ENCODE results near the gene TIGD2. TPM values are rescaled to one million over a fixed set of nuclear protein-coding genes. Genes with fewer than 3 reads are reported as not detected.

Gene TIGD2
- total and polyA plus RNA-seq, 2 of the 13 experiments (the other 11 are each of a cell fraction or from before 2014, with no cell fraction given): 3.1 to 15.5 TPM

GRCh38 chr4:89100853-89101252 lies 10.5 kb upstream of the TIGD2 start:
- H3K27ac ChIP-seq (ENCODE audit: extremely low read length, insufficient read depth, low read length): no peak overlapping the region
- no peak overlapping the region for H3K4me2 ChIP-seq (ENCODE audit: low read depth, low read length)
- no peak overlapping the region for H3K9ac ChIP-seq (ENCODE audit: insufficient read depth, low read depth, low read length)
- ATAC-seq (no peak), FAIRE-seq (no peak), DNase-seq (ENCODE audit: low spot score) (no peak)
- no peaks in the 10 kb centered on the region; a peak in 1 of 5 replicates for H3K27me3 ChIP-seq (ENCODE audit: control insufficient read depth in 1 of 2, insufficient read depth in 2 of 2, low read length in 2 of 2)
- in situ Hi-C loops (cut with HindIII; ENCODE audit: extremely low pct_ligation_motif_present, low pct_unique_long_range_greater_than_20kb): no loop called here
- H3K36me3 ChIP-seq (replicated peaks in 1 of 2; ENCODE audit: control insufficient read depth in 1 of 2, insufficient read depth in 2 of 2, low read length in 2 of 2): no peaks in the 10 kb centered on the region
- 4% methylated on average over 3 of the region's 3 CpGs for WGBS (ENCODE audit: low lambda C conversion rate)
- H3K79me2 ChIP-seq (ENCODE audit: insufficient read depth, low read length): no peaks in the 10 kb centered on the region
- H3K4me1 ChIP-seq (ENCODE audit: insufficient read depth, low read length): no peaks in the 10 kb centered on the region
- no peak for TF ChIP-seq ATF4 (CRISPR knock-in tag; IDR thresholded peaks at IDR 0.05)
- no peak for TF ChIP-seq PPARG (CRISPR knock-in tag; conservative IDR thresholded peaks at IDR 0.05)
- TF ChIP-seq U2AF1 (optimal IDR thresholded peaks at IDR 0.05; ENCODE audit: low read depth, low read length): no peak
- TF ChIP-seq KDM2A (CRISPR knock-in tag; IDR thresholded peaks at IDR 0.05; ENCODE audit: borderline replicate concordance, low read depth): no peak
- TF ChIP-seq ZMYM3 (CRISPR knock-in tag; IDR thresholded peaks at IDR 0.05): no peak
- no peak for TF ChIP-seq RBM39 (IDR thresholded peaks at IDR 0.05; ENCODE audit: low read depth, low read length, poor library complexity, severe bottlenecking)
- TF ChIP-seq, protein P1, sequence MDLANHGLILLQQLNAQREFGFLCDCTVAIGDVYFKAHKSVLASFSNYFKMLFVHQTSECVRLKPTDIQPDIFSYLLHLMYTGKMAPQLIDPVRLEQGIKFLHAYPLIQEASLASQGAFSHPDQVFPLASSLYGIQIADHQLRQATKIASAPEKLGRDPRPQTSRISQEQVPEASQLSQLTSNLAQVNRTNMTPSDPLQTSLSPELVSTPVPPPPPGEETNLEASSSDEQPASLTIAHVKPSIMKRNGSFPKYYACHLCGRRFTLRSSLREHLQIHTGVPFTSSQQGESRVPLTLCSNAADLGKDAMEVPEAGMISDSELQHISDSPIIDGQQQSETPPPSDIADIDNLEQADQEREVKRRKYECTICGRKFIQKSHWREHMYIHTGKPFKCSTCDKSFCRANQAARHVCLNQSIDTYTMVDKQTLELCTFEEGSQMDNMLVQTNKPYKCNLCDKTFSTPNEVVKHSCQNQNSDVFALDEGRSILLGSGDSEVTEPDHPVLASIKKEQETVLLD (CRISPR knock-in tag; IDR thresholded peaks at IDR 0.05; ENCODE audit: low read depth): no peak
- TF ChIP-seq, protein P2, sequence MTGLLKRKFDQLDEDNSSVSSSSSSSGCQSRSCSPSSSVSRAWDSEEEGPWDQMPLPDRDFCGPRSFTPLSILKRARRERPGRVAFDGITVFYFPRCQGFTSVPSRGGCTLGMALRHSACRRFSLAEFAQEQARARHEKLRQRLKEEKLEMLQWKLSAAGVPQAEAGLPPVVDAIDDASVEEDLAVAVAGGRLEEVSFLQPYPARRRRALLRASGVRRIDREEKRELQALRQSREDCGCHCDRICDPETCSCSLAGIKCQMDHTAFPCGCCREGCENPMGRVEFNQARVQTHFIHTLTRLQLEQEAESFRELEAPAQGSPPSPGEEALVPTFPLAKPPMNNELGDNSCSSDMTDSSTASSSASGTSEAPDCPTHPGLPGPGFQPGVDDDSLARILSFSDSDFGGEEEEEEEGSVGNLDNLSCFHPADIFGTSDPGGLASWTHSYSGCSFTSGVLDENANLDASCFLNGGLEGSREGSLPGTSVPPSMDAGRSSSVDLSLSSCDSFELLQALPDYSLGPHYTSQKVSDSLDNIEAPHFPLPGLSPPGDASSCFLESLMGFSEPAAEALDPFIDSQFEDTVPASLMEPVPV (CRISPR knock-in tag; IDR thresholded peaks at IDR 0.05): no peak
- TF ChIP-seq KDM3A (CRISPR knock-in tag; IDR thresholded peaks at IDR 0.05; ENCODE audit: low read depth): no peak
- intact Hi-C loops (cut with micrococcal nuclease; ENCODE audit: unreplicated experiment): no loop called here
- ChIA-PET CTCF (ENCODE audit: low intra/inter-chr PET ratio, low total read pairs) (no interaction called here), POLR2A (no interaction called here)
- H4K20me1 ChIP-seq (ENCODE audit: insufficient read depth, low read length): no peaks in the 10 kb centered on the region
- no peak overlapping the region for H3K4me3 ChIP-seq (replicated peaks in 1 of 3; ENCODE audit: insufficient read depth in 1 of 3, low read depth in 2 of 3, low read length in 3 of 3)
- no TSS peak for BruUV-seq (replicated peaks)
- no peaks in the 10 kb centered on the region for H3K9me3 ChIP-seq (ENCODE audit: low read length)
- no peak overlapping the region for H2AFZ ChIP-seq (ENCODE audit: low read length)

All from HepG2 (cell line).